ENCODE results near the gene OR2T6. TPM values are rescaled to one million over a fixed set of nuclear protein-coding genes. Genes with fewer than 3 reads are reported as not detected.

Gene OR2T6
- total and polyA plus RNA-seq, 9 of the 15 experiments (the other 6 are each of a cell fraction or from before 2014, with no cell fraction given), result not detected

DNA sequence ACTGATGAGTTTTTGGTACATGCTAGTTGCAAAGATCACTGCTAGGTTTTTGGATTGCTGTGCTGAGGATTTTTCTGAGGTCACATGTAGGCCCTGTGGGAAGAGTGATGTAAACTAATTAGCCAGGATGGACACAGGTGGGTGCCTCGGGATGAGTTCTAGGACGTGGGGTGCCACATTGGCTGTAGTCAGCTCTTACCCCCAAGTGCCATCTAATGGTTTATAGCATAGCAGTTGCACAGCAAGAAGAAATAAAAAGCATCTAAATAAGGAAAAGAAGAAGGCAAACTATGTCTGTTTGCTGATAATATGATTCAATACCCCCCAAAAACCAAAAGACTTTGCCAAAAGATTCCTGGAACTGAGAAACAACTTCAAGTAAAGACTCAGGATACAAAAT, 17.5 kb downstream of the OR2T6 start:
- no peak overlapping the region for H3K9ac ChIP-seq (ENCODE audit: insufficient read depth in 1 of 2, low read depth in 2 of 2, low read length in 2 of 2)
- in situ Hi-C loops (cut with MboI) (no loop called here), intact Hi-C loops (cut with micrococcal nuclease) (no loop called here)
- H3K9me3 ChIP-seq (replicated peaks; ENCODE audit: control insufficient read depth, insufficient read depth, low read depth, low read length), result peaks cover 2% of the 10 kb centered on the region; the same call in 1 of the 2 replicates
- H4K20me1 ChIP-seq (replicated peaks; ENCODE audit: control insufficient read depth, insufficient read depth, low read length), result no peaks in the 10 kb centered on the region
- H3K4me1 ChIP-seq (replicated peaks in 1 of 2; ENCODE audit: control insufficient read depth in 2 of 2, insufficient read depth in 2 of 2, low read length in 2 of 2), result no peaks in the 10 kb centered on the region
- DNase-seq (ENCODE audit: extremely low read depth in 1 of 4, low spot score in 3 of 4) (no peak), ATAC-seq (no peak), FAIRE-seq (no peak)
- no peaks in the 10 kb centered on the region for H3K27me3 ChIP-seq (ENCODE audit: control insufficient read depth in 2 of 2, insufficient read depth in 2 of 2, low read length in 2 of 2)
- H3K4me2 ChIP-seq (ENCODE audit: insufficient read depth, low read length), result no peak overlapping the region
- H3K27ac ChIP-seq (ENCODE audit: extremely low read depth, low read depth, low read length), result no peak overlapping the region
- no peaks in the 10 kb centered on the region for H3K9me1 ChIP-seq (ENCODE audit: control insufficient read depth, insufficient read depth, low read length)
- ChIA-PET CTCF (ENCODE audit: low intra/inter-chr PET ratio) (no interaction called here), POLR2A (no interaction called here)
- no peak for TF ChIP-seq NFIX (CRISPR knock-in tag; IDR thresholded peaks at IDR 0.05; ENCODE audit: low read depth)
- TF ChIP-seq JUNB (CRISPR knock-in tag; conservative IDR thresholded peaks at IDR 0.05), result no peak
- TF ChIP-seq MTA2 (IDR thresholded peaks at IDR 0.05; ENCODE audit: low read depth), result no peak
- TF ChIP-seq, protein P1, sequence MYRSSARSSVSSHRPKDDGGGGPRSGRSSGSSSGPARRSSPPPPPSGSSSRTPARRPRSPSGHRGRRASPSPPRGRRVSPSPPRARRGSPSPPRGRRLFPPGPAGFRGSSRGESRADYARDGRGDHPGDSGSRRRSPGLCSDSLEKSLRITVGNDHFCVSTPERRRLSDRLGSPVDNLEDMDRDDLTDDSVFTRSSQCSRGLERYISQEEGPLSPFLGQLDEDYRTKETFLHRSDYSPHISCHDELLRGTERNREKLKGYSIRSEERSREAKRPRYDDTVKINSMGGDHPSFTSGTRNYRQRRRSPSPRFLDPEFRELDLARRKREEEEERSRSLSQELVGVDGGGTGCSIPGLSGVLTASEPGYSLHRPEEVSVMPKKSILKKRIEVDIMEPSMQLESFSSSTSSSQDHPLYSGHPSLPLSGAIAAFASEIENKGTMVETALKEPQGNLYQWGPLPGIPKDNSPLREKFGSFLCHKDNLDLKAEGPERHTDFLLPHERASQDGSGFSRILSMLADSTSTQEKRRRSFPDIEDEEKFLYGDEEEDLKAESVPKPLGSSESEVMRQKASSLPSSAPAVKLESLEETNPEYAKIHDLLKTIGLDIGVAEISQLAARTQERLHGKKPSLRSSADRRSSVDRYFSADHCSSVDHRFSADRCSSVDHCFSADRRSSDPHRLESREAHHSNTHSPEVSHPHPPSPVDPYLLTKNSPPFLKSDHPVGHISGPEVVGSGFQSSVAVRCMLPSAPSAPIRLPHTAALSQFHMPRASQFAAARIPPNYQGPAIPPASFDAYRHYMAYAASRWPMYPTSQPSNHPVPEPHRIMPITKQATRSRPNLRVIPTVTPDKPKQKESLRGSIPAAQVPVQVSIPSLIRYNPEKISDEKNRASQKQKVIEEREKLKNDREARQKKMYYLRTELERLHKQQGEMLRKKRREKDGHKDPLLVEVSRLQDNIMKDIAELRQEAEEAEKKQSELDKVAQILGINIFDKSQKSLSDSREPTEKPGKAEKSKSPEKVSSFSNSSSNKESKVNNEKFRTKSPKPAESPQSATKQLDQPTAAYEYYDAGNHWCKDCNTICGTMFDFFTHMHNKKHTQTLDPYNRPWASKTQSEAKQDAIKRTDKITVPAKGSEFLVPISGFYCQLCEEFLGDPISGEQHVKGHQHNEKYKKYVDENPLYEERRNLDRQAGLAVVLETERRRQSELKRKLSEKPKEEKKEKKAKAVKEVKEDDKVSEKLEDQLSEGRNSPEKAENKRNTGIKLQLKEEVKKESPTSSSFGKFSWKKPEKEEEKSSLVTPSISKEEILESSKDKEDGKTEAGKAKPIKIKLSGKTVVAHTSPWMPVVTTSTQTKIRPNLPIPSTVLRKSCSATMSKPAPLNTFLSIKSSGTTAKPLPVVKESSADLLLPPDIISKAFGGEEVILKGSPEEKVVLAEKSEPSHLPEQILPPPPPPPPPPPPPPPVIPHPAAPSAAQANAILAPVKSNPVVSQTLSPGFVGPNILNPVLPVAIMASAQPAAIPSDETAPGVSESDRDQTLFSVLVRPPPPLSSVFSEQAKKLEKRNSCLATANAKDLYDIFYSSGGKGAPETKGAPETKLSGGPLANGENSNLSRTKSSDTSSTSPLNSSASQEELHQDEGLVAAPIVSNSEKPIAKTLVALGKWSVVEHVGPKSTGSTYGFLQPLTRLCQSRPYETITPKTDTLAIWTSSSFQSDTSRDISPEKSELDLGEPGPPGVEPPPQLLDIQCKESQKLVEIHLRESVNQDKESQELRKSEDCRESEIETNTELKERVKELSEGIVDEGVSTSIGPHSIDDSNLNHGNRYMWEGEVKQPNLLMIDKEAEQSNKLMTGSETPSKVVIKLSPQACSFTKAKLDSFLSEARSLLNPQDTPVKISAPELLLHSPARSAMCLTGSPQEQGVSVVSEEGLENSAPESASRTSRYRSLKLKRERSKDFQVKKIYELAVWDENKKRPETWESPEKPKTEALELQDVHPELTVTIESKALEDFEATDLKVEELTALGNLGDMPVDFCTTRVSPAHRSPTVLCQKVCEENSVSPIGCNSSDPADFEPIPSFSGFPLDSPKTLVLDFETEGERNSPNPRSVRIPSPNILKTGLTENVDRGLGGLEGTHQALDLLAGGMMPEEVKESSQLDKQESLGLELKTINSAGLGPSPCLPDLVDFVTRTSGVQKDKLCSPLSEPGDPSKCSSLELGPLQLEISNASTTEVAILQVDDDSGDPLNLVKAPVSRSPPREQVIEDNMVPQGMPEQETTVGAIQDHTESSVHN (IDR thresholded peaks at IDR 0.05; ENCODE audit: borderline replicate concordance in 1 of 2, low read depth in 1 of 2), result no peak
- H3K79me2 ChIP-seq (ENCODE audit: control insufficient read depth, insufficient read depth, low read length), result no peaks in the 10 kb centered on the region
- H2AFZ ChIP-seq (ENCODE audit: low read depth, low read length), result no peak overlapping the region
- H3K4me3 ChIP-seq, result no peak overlapping the region
- no peaks in the 10 kb centered on the region for H3K36me3 ChIP-seq (ENCODE audit: control insufficient read depth, insufficient read depth, low read length)
- BruUV-seq (replicated peaks), result no TSS peak
- WGBS (ENCODE audit: insufficient coverage, low coverage, missing lambda C conversion rate), result 0% methylated on average over 2 of the region's 2 CpGs
